Retinal pigment epithelial cell (primary cell): Measurements from ENCODE around the gene ATG9B.
"Not testable (repeated sequence)": the region's sequence is repeated elsewhere in the genome, so short reads cannot be mapped to it uniquely, and the experiment has no call there.

Experiments
- DNase-seq: peaks from one replicate; pipeline ENCODE4 v3.0.0-alpha.2; 2010; ENCODE audit warnings: low read depth
- H3K4me3 ChIP-seq: 2 replicates; pipeline ENCODE4 v1.5.1; 2011; ENCODE audit warnings: mild to moderate bottlenecking, low read length, control low read depth, moderate library complexity
- CTCF ChIP-seq: conservative IDR thresholded peaks from 2 replicates; pipeline ENCODE4 v1.5.1; 2011; ENCODE audit warnings: low read depth, low read length, control low read depth, inconsistent platforms

Gene ATG9B

GRCh38 chr7:151048911-151049463 lies 24.7 kb upstream of the ATG9B start:
- no peak for TF ChIP-seq CTCF

DNA sequence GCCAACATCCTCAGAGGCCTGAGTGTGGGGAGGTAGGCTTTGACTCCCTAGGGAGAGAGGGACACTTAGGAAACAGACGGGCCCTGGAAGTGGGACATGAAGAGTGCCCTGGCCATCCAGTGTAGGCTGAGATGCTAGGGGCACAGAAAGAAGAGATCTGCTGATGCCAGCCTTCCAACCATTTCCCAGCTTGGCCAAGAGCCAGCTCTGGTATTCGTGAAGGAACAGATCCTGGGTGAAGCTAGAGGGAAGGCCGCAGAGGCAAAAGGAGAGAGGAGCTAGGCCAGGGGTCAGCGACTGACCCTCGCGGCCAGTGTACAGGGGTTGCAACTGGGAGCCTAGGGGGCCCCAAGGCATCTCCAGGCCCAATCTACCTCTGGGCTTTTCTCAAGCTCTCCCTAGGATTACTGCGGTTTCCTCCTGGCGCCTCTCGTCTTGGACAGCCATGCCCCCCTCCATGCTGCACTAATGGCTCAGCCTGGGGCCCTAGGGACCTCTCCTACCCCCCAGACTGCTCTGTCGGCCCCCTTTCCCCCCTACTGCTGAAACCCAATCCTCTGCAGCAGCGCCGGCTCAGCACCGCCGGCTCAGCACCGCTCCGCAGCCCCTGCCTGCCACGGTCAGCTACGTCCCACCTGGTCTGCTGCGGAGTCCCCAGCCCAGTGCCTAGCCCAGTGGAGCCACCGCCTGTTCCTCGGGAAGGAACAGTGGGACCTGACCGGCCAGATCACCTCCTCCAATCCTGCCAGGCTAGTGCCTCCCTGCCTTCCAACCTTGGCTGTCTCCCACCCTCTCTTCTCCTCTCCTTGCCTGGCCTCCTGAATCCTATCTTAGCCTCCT lies 23.9 kb upstream of the ATG9B start, which contains the start of gene ASIC3:
Gene ASIC3, plus strand, starts transcription at position 556 of the 840 bp plus-strand sequence. CDS start 355 bp downstream, outside the sequence.
- no peak for TF ChIP-seq CTCF
- no peak for DNase-seq
- H3K4me3 ChIP-seq = no peak within 1 kb of the TSS

More at GRCh38 chr7:151048911-151049463, 24.7 kb upstream of the ATG9B start:
- no peak overlapping the region for H3K4me3 ChIP-seq
- no peak for DNase-seq

DNA sequence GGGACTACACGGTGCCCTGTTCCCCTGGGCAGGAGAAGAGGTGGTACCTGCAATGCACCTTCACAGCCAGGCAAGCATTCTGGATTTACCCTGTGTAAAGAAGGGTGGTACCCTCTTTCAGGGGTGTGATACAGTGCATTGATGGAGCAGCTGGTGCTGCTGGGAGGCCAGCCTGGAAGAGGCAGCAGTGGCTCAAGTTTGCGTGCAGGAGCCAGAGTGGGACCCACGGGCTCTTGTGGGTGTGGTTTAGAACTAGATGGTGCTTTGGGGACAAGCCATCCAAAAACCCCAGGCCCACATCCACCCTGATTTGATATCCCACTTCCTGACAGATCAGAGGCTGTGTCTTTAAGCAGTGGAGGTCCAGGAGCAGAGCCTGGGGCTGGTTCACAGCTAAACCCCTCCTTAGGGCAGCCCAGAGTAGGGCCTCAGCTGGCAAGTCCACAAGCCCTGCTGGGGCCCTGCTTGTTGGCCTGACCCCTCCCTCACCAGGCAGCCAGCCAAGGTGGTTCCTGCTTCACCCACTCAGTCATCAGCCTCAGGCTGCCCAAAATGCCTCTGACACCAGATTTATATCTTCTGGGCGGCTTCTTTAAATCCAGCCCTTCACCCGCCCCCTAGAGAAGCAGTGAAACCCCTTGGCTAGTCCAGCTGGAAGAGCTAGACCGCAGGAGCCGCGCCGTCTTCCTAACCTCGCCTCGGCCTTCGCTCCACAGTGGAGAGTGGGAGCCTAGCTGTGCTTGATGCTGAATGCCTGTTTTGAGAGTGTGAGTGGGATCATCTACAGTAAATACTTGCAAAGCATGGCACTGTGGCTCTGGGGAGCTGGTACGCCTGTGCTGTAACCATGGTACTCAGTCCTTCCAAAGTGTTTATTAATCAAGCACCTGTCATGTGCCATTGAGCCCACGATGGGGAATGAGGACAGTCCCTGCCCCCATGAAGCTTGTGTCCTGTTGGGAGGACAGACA lies 22.6 kb upstream of the ATG9B start:
- TF ChIP-seq CTCF = no peak
- no peak overlapping the region for H3K4me3 ChIP-seq
- DNase-seq = no peak

DNA sequence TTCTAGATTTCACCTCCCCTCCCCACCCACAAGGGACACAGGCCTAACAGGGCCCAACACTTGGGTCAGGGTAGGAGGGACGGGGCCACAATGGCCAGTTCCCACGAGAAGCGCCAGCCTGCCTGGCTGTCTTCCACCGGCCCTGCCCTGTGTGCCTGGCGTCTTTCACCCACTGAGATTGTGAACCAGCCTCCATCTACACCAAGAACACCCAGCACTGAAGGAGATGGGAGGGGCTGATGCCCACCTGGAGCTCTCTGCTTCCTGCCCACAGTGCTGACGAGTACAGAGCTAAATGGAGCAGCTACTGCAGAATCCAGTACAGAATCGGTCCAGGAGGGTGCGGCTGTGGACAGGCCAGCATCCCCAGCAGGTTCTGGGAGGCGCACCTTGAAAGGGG lies 21.7 kb upstream of the ATG9B start:
- TF ChIP-seq CTCF = no peak
- no peak for DNase-seq
- no peak overlapping the region for H3K4me3 ChIP-seq

- DNase-seq = no peak
- no peak for TF ChIP-seq CTCF
- no peak overlapping the region for H3K4me3 ChIP-seq
Observed at GRCh38 chr7:151045262-151045661, 21.0 kb upstream of the ATG9B start.

DNA sequence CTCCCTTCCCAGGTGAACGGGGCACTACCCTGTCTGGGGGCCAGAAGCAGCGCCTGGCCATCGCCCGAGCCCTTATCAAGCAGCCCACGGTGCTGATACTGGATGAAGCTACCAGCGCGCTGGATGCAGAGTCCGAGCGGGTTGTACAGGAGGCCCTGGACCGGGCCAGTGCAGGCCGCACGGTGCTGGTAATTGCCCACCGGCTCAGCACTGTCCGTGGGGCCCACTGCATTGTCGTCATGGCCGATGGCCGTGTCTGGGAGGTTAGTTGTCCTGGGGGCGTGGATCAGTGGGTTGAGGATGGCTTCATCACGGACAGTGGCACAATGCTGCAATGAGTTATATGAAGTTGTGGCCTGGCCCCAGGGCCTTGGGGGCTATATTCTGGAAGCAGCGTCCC lies 19.7 kb upstream of the ATG9B start:
- no peak for TF ChIP-seq CTCF
- no peak for DNase-seq

DNA sequence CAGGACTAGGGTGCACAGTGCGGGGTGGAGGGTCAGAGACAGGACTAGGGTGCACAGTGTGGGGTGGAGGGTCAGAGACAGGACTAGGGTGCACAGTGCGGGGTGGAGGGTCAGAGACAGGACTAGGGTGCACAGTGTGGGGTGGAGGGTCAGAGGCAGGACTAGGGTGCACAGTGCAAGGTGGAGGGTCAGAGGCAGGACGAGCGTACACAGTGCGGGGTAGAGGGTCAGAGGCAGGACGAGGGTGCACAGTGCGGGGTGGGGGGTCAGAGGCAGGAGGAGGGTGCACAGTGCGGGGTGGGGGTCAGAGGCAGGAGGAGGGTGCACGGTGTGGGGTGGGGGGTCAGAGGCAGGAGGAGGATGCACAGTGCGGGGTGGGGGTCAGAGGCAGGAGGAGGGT lies 19.2 kb upstream of the ATG9B start:
- DNase-seq, H3K4me3 ChIP-seq: not testable (repeated sequence)

More for the DNA sequence above, 19.7 kb upstream of the ATG9B start:
- H3K4me3 ChIP-seq = no peak overlapping the region
